Adrenal gland (tissue), 12 donors: ENCODE measurements around the gene TBC1D22A. TPM values are rescaled to one million over a fixed set of nuclear protein-coding genes. Genes with fewer than 3 reads are reported as not detected.

Source experiments
- DNase-seq, 7 donors: peaks; one replicate each; pipeline ENCODE4 v3.0.0-alpha.2; 2019 to 2020
- H3K27ac ChIP-seq, 5 donors: fragments of 200-600 bp; sonication (generic) in 4 of 5; 1 replicate in 3 of 5; 2 replicates in 2 of 5; pipeline versions ENCODE4 v1.5.1 to v1.8.0; 2016 to 2020; ENCODE audit warnings: mild to moderate bottlenecking in 1 of 5
- H3K27me3 ChIP-seq: fragments of 200-600 bp; 2 replicates; pipeline ENCODE4 v1.8.0; 2021
- H3K36me3 ChIP-seq, 2 donors: fragments of 200-600 bp; replicated peaks in 1 of 2; 1 replicate in 1 of 2; 2 replicates in 1 of 2; pipeline versions ENCODE4 v1.5.1 to v1.8.0; 2018 to 2022
- H3K4me1 ChIP-seq, 2 donors: fragments of 200-600 bp; replicated peaks in 1 of 2; 1 replicate in 1 of 2; 2 replicates in 1 of 2; pipeline versions ENCODE4 v1.5.1 to v1.8.0; 2018 to 2021
- H3K4me3 ChIP-seq, 4 donors: fragments of 200-600 bp; sonication (generic) in 3 of 4; one replicate each; pipeline ENCODE4 v1.5.1; 2016 to 2018
- H3K9me3 ChIP-seq, 3 donors: fragments of 200-600 bp; sonication (generic) in 1 of 3; replicated peaks in 1 of 3; 1 replicate in 2 of 3; 2 replicates in 1 of 3; pipeline versions ENCODE4 v1.5.1 to v1.8.0; 2016 to 2021
- POLR2A ChIP-seq, 2 donors: fragments of 450-650 bp; IDR thresholded peaks; one replicate each; pipeline ENCODE4 v1.6.1; 2017; ENCODE audit warnings: antibody characterized with exemption in 2 of 2, mild to moderate bottlenecking in 2 of 2, moderate library complexity in 1 of 2
- WGBS, 4 donors: extraction: QIAGEN DNeasy Blood & Tissue Kit in 2 of 4; methylation state at CpG; one replicate each; pipeline versions ENCODE4 v1.1.5 to v1.1.7; 2013 to 2017; 5-methylcytosine and 5-hydroxymethylcytosine counted together
- intact Hi-C, 2 donors: fragments of 100-400 bp; cut with DNase I; formaldehyde crosslinking; loops; one replicate each; pipeline versions ENCODE4 v1.14.1 to v1.15.0; 2022 to 2023
- polyA plus RNA-seq, 3 donors: library from polyadenylated mRNA; stranded (reverse); fragments of 200-250 nt in 2 of 3; fragments of 350-450 nt in 1 of 3; fragmentation: Illumina TruSeq in 1 of 3; extraction: RNeasy Lipid Tissue Mini Kit (QIAGEN cat#74804) in 1 of 3; gene quantifications; one replicate each; pipeline ENCODE4 v1.2.3, GENCODE V29; 2013 to 2014
- total RNA-seq, 9 donors: library from RNA; depleted of rRNA in 4 of 9; stranded (reverse); fragments of >200 nt in 4 of 9; fragments of 120-200 nt in 1 of 9; fragmentation: NEBNext Ultra II Directional in 1 of 9; extraction: Animal tissue kit (Norgen Biotek cat#: 25700) in 1 of 9; gene quantifications; one replicate each; pipeline versions ENCODE4 v1.1.0 to v1.2.4, GENCODE V29; 2013 to 2023
- TF ChIP-seq, protein P1 (sequence below), 6 experiments: fragments of 450-650 bp in 4 of 6; fragments of 200-600 bp in 2 of 6; sonication (generic) in 1 of 6; IDR thresholded peaks; 1 replicate in 5 of 6; 2 replicates in 1 of 6; pipeline versions ENCODE4 v1.5.1 to v1.8.0; 2016 to 2021; ENCODE audit warnings: antibody characterized with exemption in 6 of 6, mild to moderate bottlenecking in 2 of 6, moderate library complexity in 1 of 6
- donor health status: healthy with polysubstance abuse.
- donor health status: Bipolar disorder and iron deficiency.
- donor health status: DM: yes; HTN: yes; CAD: no.
- donor health status: DM: no; HTN: no; CAD: no.
- donor health status: DM: no; HTN: no; CAD: no.
- donor health status: DM: yes; HTN: yes; CAD: no.

Gene TBC1D22A
- total and polyA plus RNA-seq, 12 donors: 11.5 to 44.2 (median 28.1) TPM

DNA sequence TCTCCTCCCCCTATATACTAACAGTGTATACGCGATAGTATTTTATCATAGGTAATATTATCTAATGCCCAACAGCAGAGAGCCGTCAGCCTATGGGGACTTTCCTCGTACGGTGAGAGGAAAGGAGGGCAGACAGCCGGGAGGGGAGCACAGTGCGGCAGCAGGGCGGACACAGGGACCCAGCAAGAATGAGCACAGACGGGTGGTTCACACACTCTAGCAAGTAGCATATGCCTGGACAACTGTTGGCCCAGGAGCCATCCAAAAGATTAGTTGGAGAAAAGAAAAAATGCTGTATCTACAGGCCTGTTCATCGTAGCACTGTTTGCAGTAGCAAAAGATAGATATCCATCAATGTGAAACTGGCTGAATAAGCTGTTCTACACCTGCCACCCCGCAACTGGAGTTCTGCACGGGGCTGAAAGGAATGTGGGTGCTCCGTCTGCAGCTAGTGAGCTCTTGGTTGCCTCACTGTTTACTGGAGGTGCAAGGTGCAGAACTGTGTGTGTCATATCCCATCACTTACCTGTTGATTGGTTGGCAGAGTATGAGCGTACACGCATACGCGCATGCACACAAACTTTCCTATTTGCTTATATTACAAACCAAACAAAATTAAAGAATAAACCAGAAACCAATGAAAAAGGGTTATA lies 324.3 kb downstream of the TBC1D22A start:
- Histone ChIP-seq H3K4me3 (no peak overlapping the region), H3K27ac (no peak overlapping the region), H3K27me3 (no peaks in the 10 kb centered on the region), H3K4me1 (peaks cover 0 to 9% of the 10 kb centered on the region in 2 donors), H3K9me3 (no peaks in the 10 kb centered on the region), H3K36me3 (no peaks in the 10 kb centered on the region)
- whole genome bisulfite sequencing, 4 donors: 93 to 95% (median 94%) methylated on average over 17 of the region's 17 CpGs
- peak in 1 of 7 donors; percentile 17 for DNase-seq
- TF ChIP-seq, protein P1, sequence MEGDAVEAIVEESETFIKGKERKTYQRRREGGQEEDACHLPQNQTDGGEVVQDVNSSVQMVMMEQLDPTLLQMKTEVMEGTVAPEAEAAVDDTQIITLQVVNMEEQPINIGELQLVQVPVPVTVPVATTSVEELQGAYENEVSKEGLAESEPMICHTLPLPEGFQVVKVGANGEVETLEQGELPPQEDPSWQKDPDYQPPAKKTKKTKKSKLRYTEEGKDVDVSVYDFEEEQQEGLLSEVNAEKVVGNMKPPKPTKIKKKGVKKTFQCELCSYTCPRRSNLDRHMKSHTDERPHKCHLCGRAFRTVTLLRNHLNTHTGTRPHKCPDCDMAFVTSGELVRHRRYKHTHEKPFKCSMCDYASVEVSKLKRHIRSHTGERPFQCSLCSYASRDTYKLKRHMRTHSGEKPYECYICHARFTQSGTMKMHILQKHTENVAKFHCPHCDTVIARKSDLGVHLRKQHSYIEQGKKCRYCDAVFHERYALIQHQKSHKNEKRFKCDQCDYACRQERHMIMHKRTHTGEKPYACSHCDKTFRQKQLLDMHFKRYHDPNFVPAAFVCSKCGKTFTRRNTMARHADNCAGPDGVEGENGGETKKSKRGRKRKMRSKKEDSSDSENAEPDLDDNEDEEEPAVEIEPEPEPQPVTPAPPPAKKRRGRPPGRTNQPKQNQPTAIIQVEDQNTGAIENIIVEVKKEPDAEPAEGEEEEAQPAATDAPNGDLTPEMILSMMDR (IDR thresholded peaks at IDR 0.05): no peak
- no peak for TF ChIP-seq POLR2A (IDR thresholded peaks at IDR 0.05)
- intact Hi-C loops: no loop called here

DNA sequence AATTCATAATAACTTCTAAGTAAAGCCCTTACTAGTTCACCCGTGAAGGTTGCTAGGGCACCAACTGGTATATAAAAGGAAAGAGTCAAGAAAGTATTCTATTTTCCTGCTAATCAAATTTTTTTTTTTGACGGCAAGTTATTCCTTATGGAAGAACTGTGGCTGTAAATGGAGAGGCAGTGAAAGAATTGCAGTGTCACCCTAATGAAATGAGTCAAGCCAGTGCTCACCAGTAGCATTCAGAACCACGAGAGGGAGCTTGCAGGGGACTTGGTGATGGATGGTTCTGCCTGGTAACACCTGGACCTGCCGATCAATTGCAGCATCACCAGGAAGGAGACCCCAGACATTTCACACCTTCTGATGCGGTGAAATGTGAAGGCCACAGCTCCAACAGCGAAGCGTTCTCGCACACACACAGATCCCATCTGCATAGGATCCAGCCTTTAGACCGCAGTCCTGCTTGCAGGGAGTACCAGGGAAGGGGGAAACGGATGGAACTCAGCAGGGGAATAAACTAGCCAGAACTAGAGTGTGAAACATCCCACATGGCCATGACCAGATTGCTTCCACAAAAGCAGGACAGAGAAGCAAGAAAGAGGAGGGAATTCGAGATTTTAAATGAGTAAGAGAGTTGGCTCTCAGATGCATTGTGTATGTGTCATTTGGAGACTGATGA lies 326.2 kb downstream of the TBC1D22A start:
- no peaks in the 10 kb centered on the region for H3K36me3 ChIP-seq
- H3K27me3 ChIP-seq: no peaks in the 10 kb centered on the region
- H3K27ac ChIP-seq: no peak overlapping the region
- peaks cover 0 to 4% (median 0%) of the 10 kb centered on the region in 3 donors for H3K9me3 ChIP-seq
- TF ChIP-seq POLR2A (IDR thresholded peaks at IDR 0.05): no peak
- TF ChIP-seq, protein P1 (IDR thresholded peaks at IDR 0.05): no peak
- DNase-seq: peak in 1 of 7 donors; percentile 17
- WGBS, 4 donors: 80 to 87% (median 82%) methylated on average over 11 of the region's 11 CpGs
- no peak overlapping the region for H3K4me3 ChIP-seq
- H3K4me1 ChIP-seq: peaks cover 0 to 9% of the 10 kb centered on the region in 2 donors
- intact Hi-C loops: no loop called here

DNA sequence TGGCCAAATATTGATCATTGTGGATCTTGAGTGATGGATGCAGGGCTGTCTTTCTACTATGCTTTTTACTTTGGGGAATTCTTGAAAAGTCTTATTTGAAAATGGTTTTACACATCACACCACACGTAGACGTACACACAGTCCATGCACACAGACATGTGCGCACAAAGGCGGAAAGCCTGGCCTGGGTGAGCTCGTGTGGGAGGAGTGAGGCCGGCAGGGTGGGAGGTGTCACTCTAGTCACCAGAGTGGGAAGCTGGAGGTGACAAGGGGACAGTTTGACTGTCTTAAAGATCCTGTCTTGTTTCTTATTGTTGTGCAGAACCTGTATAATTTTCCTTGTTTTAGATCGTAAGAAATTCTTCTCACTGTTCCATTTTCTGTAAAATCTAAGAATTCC lies 326.9 kb downstream of the TBC1D22A start:
- H3K27ac ChIP-seq: no peak overlapping the region
- DNase-seq: peak in 1 of 7 donors; percentile 24
- peaks cover 0 to 4% (median 0%) of the 10 kb centered on the region in 3 donors for H3K9me3 ChIP-seq
- 90 to 93% (median 92%) methylated on average over 7 of the region's 7 CpGs for WGBS, 4 donors
- no peaks in the 10 kb centered on the region for H3K36me3 ChIP-seq
- H3K27me3 ChIP-seq: no peaks in the 10 kb centered on the region
- no peak for TF ChIP-seq POLR2A (IDR thresholded peaks at IDR 0.05)
- TF ChIP-seq, protein P1 (IDR thresholded peaks at IDR 0.05): no peak
- no peak overlapping the region for H3K4me3 ChIP-seq
- peaks cover 0 to 9% of the 10 kb centered on the region in 2 donors for H3K4me1 ChIP-seq
- intact Hi-C loops: no loop called here

DNA sequence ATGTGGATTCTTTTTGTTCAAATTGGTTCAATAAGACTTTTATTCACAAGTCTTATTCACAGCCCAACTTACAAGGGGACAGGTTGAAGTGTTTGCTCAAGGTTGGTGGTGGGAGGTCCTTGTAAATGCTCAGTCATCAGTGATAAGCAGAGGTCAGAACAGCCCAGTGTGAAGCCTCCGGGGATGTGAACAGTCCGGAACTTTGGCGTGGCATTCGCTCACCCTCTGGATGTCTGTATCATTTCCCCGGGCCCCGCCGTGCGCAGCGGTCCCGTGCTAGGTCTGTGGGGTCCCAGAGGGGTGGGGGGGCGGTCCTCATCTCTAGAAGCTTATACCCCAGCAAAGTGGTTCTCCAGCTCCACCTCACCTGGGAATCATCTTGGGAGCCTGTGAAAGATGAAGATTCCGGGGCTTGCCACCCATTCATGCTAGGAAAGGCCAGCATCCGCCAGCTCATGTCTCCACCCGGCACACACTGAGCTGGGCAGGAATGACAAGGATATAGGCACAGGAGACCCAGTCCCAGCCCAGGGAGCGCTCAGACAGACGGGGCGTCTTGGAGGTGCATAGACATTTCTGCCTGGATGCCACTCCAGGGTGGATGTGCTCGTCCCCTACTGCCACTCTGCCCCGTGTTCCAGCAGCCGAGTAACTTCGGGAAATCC lies 327.5 kb downstream of the TBC1D22A start:
- H3K36me3 ChIP-seq: no peaks in the 10 kb centered on the region
- TF ChIP-seq POLR2A (IDR thresholded peaks at IDR 0.05): no peak
- TF ChIP-seq, protein P1 (IDR thresholded peaks at IDR 0.05): no peak
- DNase-seq: peak in 1 of 7 donors; percentile 50
- H3K4me3 ChIP-seq: no peak overlapping the region
- intact Hi-C loops: no loop called here
- no peaks in the 10 kb centered on the region for H3K27me3 ChIP-seq
- peaks cover 0 to 4% (median 0%) of the 10 kb centered on the region in 3 donors for H3K9me3 ChIP-seq
- no peak overlapping the region for H3K27ac ChIP-seq
- WGBS, 4 donors: 60 to 84% (median 80%) methylated on average over 12 to 21 of the region's 21 CpGs
- H3K4me1 ChIP-seq: peaks cover 0 to 10% of the 10 kb centered on the region in 2 donors
